Liver (tissue), 9 donors: ENCODE data around the gene RARS1. TPM values are rescaled to one million over a fixed set of nuclear protein-coding genes. Genes with fewer than 3 reads are reported as not detected.

Experiments used
- DNase-seq: peaks from one replicate; pipeline ENCODE4 v3.0.0-alpha.2; 2017; ENCODE audit warnings: low spot score
- H3K27ac ChIP-seq, 2 donors: one replicate each; pipeline ENCODE4 v1.7.0; 2013; ENCODE audit warnings: inconsistent platforms in 2 of 2, low read length in 2 of 2, control low read depth in 1 of 2, low read depth in 1 of 2, mild to moderate bottlenecking in 1 of 2
- H3K27me3 ChIP-seq, 4 donors: one replicate each; pipeline versions ENCODE4 v1.6.1 to v1.7.0; 2013; ENCODE audit warnings: low read length in 3 of 4, inconsistent platforms in 1 of 4, mild to moderate bottlenecking in 1 of 4, moderate library complexity in 1 of 4; ENCODE audit not compliant: control insufficient read depth in 4 of 4, insufficient read depth in 4 of 4
- H3K36me3 ChIP-seq, 4 donors: one replicate each; pipeline versions ENCODE4 v1.6.1 to v1.7.0; 2013; ENCODE audit warnings: low read length in 3 of 4, mild to moderate bottlenecking in 3 of 4, low read depth in 1 of 4, moderate library complexity in 1 of 4; ENCODE audit not compliant: control insufficient read depth in 4 of 4, insufficient read depth in 3 of 4
- H3K4me1 ChIP-seq, 4 donors: one replicate each; pipeline versions ENCODE4 v1.6.1 to v1.7.0; 2013; ENCODE audit warnings: low read length in 3 of 4, mild to moderate bottlenecking in 3 of 4, moderate library complexity in 1 of 4; ENCODE audit not compliant: control insufficient read depth in 4 of 4, insufficient read depth in 4 of 4
- H3K4me3 ChIP-seq, 3 donors: one replicate each; pipeline versions ENCODE4 v1.6.1 to v1.7.0; 2013; ENCODE audit warnings: low read length in 3 of 3, control low read depth in 1 of 3, low read depth in 1 of 3, mild to moderate bottlenecking in 1 of 3
- H3K9ac ChIP-seq, 2 donors: one replicate each; pipeline ENCODE4 v1.7.0; 2013; ENCODE audit warnings: low read length in 2 of 2, mild to moderate bottlenecking in 2 of 2, moderate library complexity in 2 of 2, control low read depth in 1 of 2, low read depth in 1 of 2
- H3K9me3 ChIP-seq, 4 donors: one replicate each; pipeline versions ENCODE4 v1.6.1 to v1.7.0; 2013; ENCODE audit warnings: low read length in 3 of 4; ENCODE audit not compliant: control insufficient read depth in 4 of 4
- CTCF ChIP-seq: fragments of 150-350 bp; IDR thresholded peaks from 2 replicates; pipeline ENCODE4 v1.5.1; 2017; ENCODE audit warnings: improper control_type of control experiment, low read depth, low read length; ENCODE audit not compliant: missing input control
- EGR1 ChIP-seq, 2 donors: IDR thresholded peaks; 2 replicates each; pipeline ENCODE4 v1.6.1; 2016 to 2018; ENCODE audit warnings: antibody characterized with exemption in 2 of 2, low read depth in 2 of 2
- FOXA1 ChIP-seq: IDR thresholded peaks from 2 replicates; pipeline ENCODE4 v1.6.1; 2016; ENCODE audit warnings: antibody characterized with exemption
- FOXA2 ChIP-seq: IDR thresholded peaks from 2 replicates; pipeline ENCODE4 v1.6.1; 2016; ENCODE audit warnings: antibody characterized with exemption
- GABPA ChIP-seq, 2 donors: IDR thresholded peaks in 1 of 2; conservative IDR thresholded peaks in 1 of 2; 2 replicates each; pipeline ENCODE4 v1.6.1; 2016; ENCODE audit warnings: antibody characterized with exemption in 2 of 2, mild to moderate bottlenecking in 1 of 2, moderate library complexity in 1 of 2
- HNF4A ChIP-seq, 2 donors: conservative IDR thresholded peaks; 2 replicates each; pipeline ENCODE4 v1.6.1; 2016; ENCODE audit warnings: antibody characterized with exemption in 2 of 2, mild to moderate bottlenecking in 2 of 2
- HNF4G ChIP-seq: IDR thresholded peaks from 2 replicates; pipeline ENCODE4 v1.6.1; 2016; ENCODE audit warnings: antibody characterized with exemption
- JUND ChIP-seq, 2 donors: IDR thresholded peaks; 2 replicates each; pipeline ENCODE4 v1.6.1; 2016; ENCODE audit warnings: antibody characterized with exemption in 2 of 2
- MAX ChIP-seq: IDR thresholded peaks from 2 replicates; pipeline ENCODE4 v1.6.1; 2016; ENCODE audit warnings: antibody characterized with exemption
- NR2F2 ChIP-seq: IDR thresholded peaks from 2 replicates; pipeline ENCODE4 v1.6.1; 2016; ENCODE audit warnings: antibody characterized with exemption
- RAD21 ChIP-seq, 2 donors: IDR thresholded peaks; 2 replicates each; pipeline ENCODE4 v1.6.1; 2016; ENCODE audit warnings: antibody characterized with exemption in 2 of 2, mild to moderate bottlenecking in 2 of 2
- RXRA ChIP-seq, 2 donors: IDR thresholded peaks; 2 replicates each; pipeline ENCODE4 v1.6.1; 2017 to 2018; ENCODE audit warnings: antibody characterized with exemption in 2 of 2, mild to moderate bottlenecking in 1 of 2
- SP1 ChIP-seq: IDR thresholded peaks from 2 replicates; pipeline ENCODE4 v1.6.1; 2018; ENCODE audit warnings: antibody characterized with exemption, mild to moderate bottlenecking
- TAF1 ChIP-seq: conservative IDR thresholded peaks from 2 replicates; pipeline ENCODE4 v1.6.1; 2016; ENCODE audit warnings: antibody characterized with exemption, mild to moderate bottlenecking
- YY1 ChIP-seq: IDR thresholded peaks from 2 replicates; pipeline ENCODE4 v1.6.1; 2016; ENCODE audit warnings: antibody characterized with exemption, mild to moderate bottlenecking
- ZBTB33 ChIP-seq: IDR thresholded peaks from 2 replicates; pipeline ENCODE4 v1.6.1; 2016; ENCODE audit warnings: antibody characterized with exemption
- WGBS: extraction: QIAGEN DNeasy Blood & Tissue Kit; methylation state at CpG from one replicate; pipeline ENCODE4 v1.1.7; 2013; 5-methylcytosine and 5-hydroxymethylcytosine counted together
- polyA plus RNA-seq, 2 donors: library from polyadenylated mRNA; stranded (reverse) in 1 of 2; unstranded in 1 of 2; fragments of 200-250 nt in 1 of 2; fragments of >200 nt in 1 of 2; fragmentation: Nextera tagmentation in 1 of 2; extraction: Ambion mirVana in 1 of 2; gene quantifications; one replicate each; pipeline versions ENCODE4 v1.2.1 to v1.2.3, GENCODE V29; 2013 to 2015
- total RNA-seq, 2 donors: library from RNA; depleted of rRNA; stranded (reverse); fragments of >200 nt; gene quantifications; one replicate each; pipeline ENCODE4 v1.2.3, GENCODE V29; 2014
- TF ChIP-seq, protein P1 (sequence below): IDR thresholded peaks from 2 replicates; pipeline ENCODE4 v1.6.1; 2016; ENCODE audit warnings: antibody characterized with exemption, mild to moderate bottlenecking
- TF ChIP-seq, protein P2 (sequence below): IDR thresholded peaks from 2 replicates; pipeline ENCODE4 v1.6.1; 2016; ENCODE audit warnings: antibody characterized with exemption
- donor health status: healthy.
- donor health status: healthy.
- donor health status: healthy.
- donor health status: healthy.
- donor health status: healthy.

Gene RARS1
- total and polyA plus RNA-seq, 4 donors = 16.5 to 42.5 (median 30.1) TPM

DNA sequence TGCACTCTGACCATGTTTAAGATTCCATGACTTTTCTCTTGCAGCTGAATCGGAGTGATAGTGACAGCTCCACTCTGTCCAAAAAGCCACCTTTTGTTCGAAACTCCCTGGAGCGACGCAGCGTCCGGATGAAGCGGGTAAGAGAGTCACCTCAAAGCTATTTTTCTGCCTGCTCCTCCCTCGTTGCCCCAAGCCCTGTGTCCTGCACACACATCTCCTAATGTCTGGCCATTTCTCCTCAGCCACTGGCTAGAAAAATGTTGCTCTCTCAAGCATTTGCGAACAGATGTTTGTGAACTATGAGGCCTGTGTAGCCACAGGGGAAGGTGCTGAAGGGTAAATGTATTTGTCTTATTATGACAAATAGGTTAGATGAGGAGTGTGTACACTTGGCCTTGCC, 25.7 kb upstream of the RARS1 start:
- no peak for DNase-seq
- Histone ChIP-seq H3K27me3 (no peaks in the 10 kb centered on the region), H3K9ac (no peak overlapping the region), H3K4me1 (no peaks in the 10 kb centered on the region), H3K36me3 (peaks cover 7 to 88% (median 46%) of the 10 kb centered on the region in 4 donors), H3K27ac (no peak overlapping the region), H3K9me3 (no peaks in the 10 kb centered on the region), H3K4me3 (no peak overlapping the region)
- 96% methylated on average over 9 of the region's 9 CpGs for WGBS
- TF ChIP-seq, protein P1, sequence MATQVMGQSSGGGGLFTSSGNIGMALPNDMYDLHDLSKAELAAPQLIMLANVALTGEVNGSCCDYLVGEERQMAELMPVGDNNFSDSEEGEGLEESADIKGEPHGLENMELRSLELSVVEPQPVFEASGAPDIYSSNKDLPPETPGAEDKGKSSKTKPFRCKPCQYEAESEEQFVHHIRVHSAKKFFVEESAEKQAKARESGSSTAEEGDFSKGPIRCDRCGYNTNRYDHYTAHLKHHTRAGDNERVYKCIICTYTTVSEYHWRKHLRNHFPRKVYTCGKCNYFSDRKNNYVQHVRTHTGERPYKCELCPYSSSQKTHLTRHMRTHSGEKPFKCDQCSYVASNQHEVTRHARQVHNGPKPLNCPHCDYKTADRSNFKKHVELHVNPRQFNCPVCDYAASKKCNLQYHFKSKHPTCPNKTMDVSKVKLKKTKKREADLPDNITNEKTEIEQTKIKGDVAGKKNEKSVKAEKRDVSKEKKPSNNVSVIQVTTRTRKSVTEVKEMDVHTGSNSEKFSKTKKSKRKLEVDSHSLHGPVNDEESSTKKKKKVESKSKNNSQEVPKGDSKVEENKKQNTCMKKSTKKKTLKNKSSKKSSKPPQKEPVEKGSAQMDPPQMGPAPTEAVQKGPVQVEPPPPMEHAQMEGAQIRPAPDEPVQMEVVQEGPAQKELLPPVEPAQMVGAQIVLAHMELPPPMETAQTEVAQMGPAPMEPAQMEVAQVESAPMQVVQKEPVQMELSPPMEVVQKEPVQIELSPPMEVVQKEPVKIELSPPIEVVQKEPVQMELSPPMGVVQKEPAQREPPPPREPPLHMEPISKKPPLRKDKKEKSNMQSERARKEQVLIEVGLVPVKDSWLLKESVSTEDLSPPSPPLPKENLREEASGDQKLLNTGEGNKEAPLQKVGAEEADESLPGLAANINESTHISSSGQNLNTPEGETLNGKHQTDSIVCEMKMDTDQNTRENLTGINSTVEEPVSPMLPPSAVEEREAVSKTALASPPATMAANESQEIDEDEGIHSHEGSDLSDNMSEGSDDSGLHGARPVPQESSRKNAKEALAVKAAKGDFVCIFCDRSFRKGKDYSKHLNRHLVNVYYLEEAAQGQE = no peak
- TF ChIP-seq FOXA2 (no peak), HNF4G (no peak), ZBTB33 (no peak), TAF1 (no peak), FOXA1 (no peak), CTCF (no peak), RAD21 (IDR thresholded peaks at IDR 0.05) (no peak), YY1 (no peak), HNF4A (conservative IDR thresholded peaks at IDR 0.05) (no peak), JUND (IDR thresholded peaks at IDR 0.05) (no peak), GABPA (IDR thresholded peaks at IDR 0.05 in 1 of 2, conservative IDR thresholded peaks at IDR 0.05 in 1 of 2) (no peak), EGR1 (IDR thresholded peaks at IDR 0.05; ENCODE audit: low read depth in 2 of 2) (no peak), SP1 (no peak), NR2F2 (no peak), RXRA (IDR thresholded peaks at IDR 0.05) (no peak), MAX (no peak)
- TF ChIP-seq, protein P2, sequence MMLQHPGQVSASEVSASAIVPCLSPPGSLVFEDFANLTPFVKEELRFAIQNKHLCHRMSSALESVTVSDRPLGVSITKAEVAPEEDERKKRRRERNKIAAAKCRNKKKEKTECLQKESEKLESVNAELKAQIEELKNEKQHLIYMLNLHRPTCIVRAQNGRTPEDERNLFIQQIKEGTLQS = no peak
